IMR-90 (cell line): Measurements from ENCODE around the gene MEIS2. TPM values are rescaled to one million over a fixed set of nuclear protein-coding genes. Genes with fewer than 3 reads are reported as not detected.

Source experiments
- ATAC-seq: fragments of 200-7000 bp; cut with Tn5 transposase; 2 replicates; pipeline ENCODE4 v1.9.1; 2020; ENCODE audit warnings: low read depth, mild to moderate bottlenecking, moderate library complexity
- BruUV-seq: library from RNA; stranded (reverse); fragments of 400-500 nt; replicated peaks from 2 replicates; lab custom pipeline; 2021; lab: Mats Ljungman, UMichigan
- CTCF ChIA-PET: fragments of 300-600 bp; formaldehyde crosslinking; extraction: SDS; loops from one replicate; lab custom pipeline; 2021; ENCODE audit warnings: antibody characterized with exemption; lab: Yijun Ruan, JAX
- POLR2A ChIA-PET: fragments of 300-600 bp; sonication (Branson Sonifier 250); formaldehyde crosslinking; loops from one replicate; lab custom pipeline; 2022; ENCODE audit warnings: antibody characterized with exemption; ENCODE audit not compliant: unreplicated experiment; lab: Charles Lee
- DNase-seq: peaks from one replicate; pipeline ENCODE4 v3.0.0; 2013
- H2AFZ ChIP-seq: replicated peaks from 2 replicates; pipeline ENCODE3; 2013; ENCODE audit warnings: low read length, mild to moderate bottlenecking; ENCODE audit not compliant: poor library complexity
- H2AK5ac ChIP-seq: 2 replicates; pipeline ENCODE4 v1.6.1; 2013; ENCODE audit warnings: low read depth, low read length, inconsistent platforms
- H2AK9ac ChIP-seq: replicated peaks from 2 replicates; pipeline ENCODE3; 2013; ENCODE audit warnings: mild to moderate bottlenecking, low read depth, low read length, moderate library complexity; ENCODE audit not compliant: poor library complexity
- H2BK120ac ChIP-seq: 2 replicates; pipeline ENCODE4 v1.6.1; 2013; ENCODE audit warnings: low read depth, low read length, inconsistent platforms
- H2BK15ac ChIP-seq: 3 replicates; pipeline ENCODE4 v1.6.1; 2013; ENCODE audit warnings: low read depth, low read length, inconsistent platforms
- H2BK20ac ChIP-seq: 2 replicates; pipeline ENCODE4 v1.6.1; 2013; ENCODE audit warnings: low read depth, mild to moderate bottlenecking, inconsistent platforms, low read length, moderate library complexity
- H2BK5ac ChIP-seq: 2 replicates; pipeline ENCODE4 v1.6.1; 2013; ENCODE audit warnings: mild to moderate bottlenecking, low read depth, low read length, inconsistent platforms; ENCODE audit not compliant: poor library complexity, severe bottlenecking
- H3K14ac ChIP-seq: replicated peaks from 2 replicates; pipeline ENCODE4 v1.6.1; 2013; ENCODE audit warnings: low read depth, low read length, inconsistent platforms
- H3K18ac ChIP-seq: 2 replicates; pipeline ENCODE4 v1.6.1; 2013; ENCODE audit warnings: low read depth, low read length, control low read depth
- H3K23ac ChIP-seq: 2 replicates; pipeline ENCODE4 v1.6.1; 2013; ENCODE audit warnings: low read depth, low read length, inconsistent platforms
- H3K27ac ChIP-seq: 2 replicates; pipeline ENCODE4 v1.5.1; 2013; ENCODE audit warnings: mild to moderate bottlenecking, control low read depth, low read length; ENCODE audit not compliant: insufficient read depth
- H3K27me3 ChIP-seq: 2 replicates; pipeline ENCODE4 v1.6.1; 2013; ENCODE audit warnings: low read length; ENCODE audit not compliant: control insufficient read depth, insufficient read depth
- H3K36me3 ChIP-seq: 2 replicates; pipeline ENCODE4 v1.6.1; 2013; ENCODE audit warnings: low read length, mixed read lengths; ENCODE audit not compliant: control insufficient read depth, insufficient read depth
- H3K4ac ChIP-seq: 2 replicates; pipeline ENCODE4 v1.6.1; 2013; ENCODE audit warnings: low read depth, low read length, inconsistent platforms
- H3K4me1 ChIP-seq: 2 replicates; pipeline ENCODE4 v1.6.1; 2013; ENCODE audit warnings: low read length, mixed read lengths; ENCODE audit not compliant: control insufficient read depth, insufficient read depth
- H3K4me2 ChIP-seq: 2 replicates; pipeline ENCODE4 v1.6.1; 2013; ENCODE audit warnings: low read depth, mild to moderate bottlenecking, control low read depth, low read length, moderate library complexity
- H3K4me3 ChIP-seq: 2 replicates; pipeline ENCODE4 v1.5.1; 2013; ENCODE audit warnings: low read depth, mild to moderate bottlenecking, control low read depth, low read length, moderate library complexity; ENCODE audit not compliant: insufficient read depth
- H3K56ac ChIP-seq: 2 replicates; pipeline ENCODE4 v1.6.1; 2013; ENCODE audit warnings: low read length, inconsistent platforms; ENCODE audit not compliant: insufficient read depth; ENCODE audit errors: extremely low read depth
- H3K79me1 ChIP-seq, 2 experiments: 2 replicates each; pipeline ENCODE4 v1.6.1; 2013; ENCODE audit warnings: low read length in 2 of 2, inconsistent platforms in 1 of 2, low read depth in 1 of 2
- H3K9ac ChIP-seq: 2 replicates; pipeline ENCODE4 v1.6.1; 2013; ENCODE audit warnings: low read depth, low read length, control low read depth
- H3K9me1 ChIP-seq: 2 replicates; pipeline ENCODE4 v1.6.1; 2013; ENCODE audit warnings: low read length, inconsistent platforms; ENCODE audit not compliant: insufficient read depth
- H3K9me3 ChIP-seq: 2 replicates; pipeline ENCODE4 v1.6.1; 2013; ENCODE audit warnings: low read length; ENCODE audit not compliant: control insufficient read depth, insufficient read depth
- H4K20me1 ChIP-seq: 2 replicates; pipeline ENCODE4 v1.6.1; 2013; ENCODE audit warnings: low read length, inconsistent platforms; ENCODE audit not compliant: insufficient read depth
- H4K5ac ChIP-seq: 2 replicates; pipeline ENCODE4 v1.6.1; 2013; ENCODE audit warnings: mild to moderate bottlenecking, low read depth, low read length, control low read depth
- H4K8ac ChIP-seq, 2 experiments: 2 replicates each; pipeline ENCODE4 v1.6.1; 2013; ENCODE audit warnings: low read depth in 2 of 2, low read length in 2 of 2, control low read depth in 1 of 2, inconsistent platforms in 1 of 2
- H4K91ac ChIP-seq: 2 replicates; pipeline ENCODE4 v1.6.1; 2013; ENCODE audit warnings: low read depth, low read length, inconsistent platforms; ENCODE audit not compliant: insufficient read depth
- CEBPB ChIP-seq: IDR thresholded peaks from 2 replicates; pipeline ENCODE4 v1.6.1; 2012; ENCODE audit warnings: low read depth, low read length, improper control_type of control experiment
- ELK1 ChIP-seq: fragments of 150-350 bp; IDR thresholded peaks from 2 replicates; pipeline ENCODE4 v1.6.1; 2016; ENCODE audit warnings: low read depth, mild to moderate bottlenecking, low read length, moderate library complexity, borderline replicate concordance
- MAFK ChIP-seq: IDR thresholded peaks from 2 replicates; pipeline ENCODE4 v1.6.1; 2012; ENCODE audit warnings: low read depth, low read length, improper control_type of control experiment
- WGBS, 2 experiments: methylation state at CpG; one replicate each; pipeline versions ENCODE4 v1.1.5 to v1.1.7; 2013; ENCODE audit warnings: missing lambda C conversion rate in 2 of 2; ENCODE audit not compliant: insufficient read length in 1 of 2; ENCODE audit errors: extremely low coverage in 2 of 2; 5-methylcytosine and 5-hydroxymethylcytosine counted together
- dilution Hi-C: fragments of 300-500 bp; cut with HindIII; formaldehyde crosslinking; loops from one replicate; pipeline ENCODE4 v1.14.3; 2018; ENCODE audit warnings: low sequenced_read_pairs; ENCODE audit not compliant: unreplicated experiment
- in situ Hi-C: fragments of 300-500 bp; cut with MboI; formaldehyde crosslinking; loops from 3 replicates; pipeline ENCODE4 v1.14.3; 2019; ENCODE audit warnings: low sequenced_read_pairs, inconsistent platforms, mixed read lengths
- intact Hi-C: fragments of 100-400 bp; cut with micrococcal nuclease; formaldehyde crosslinking; loops from 2 replicates; pipeline ENCODE4 v1.10.0; 2022
- polyA plus RNA-seq, 3 experiments: library from polyadenylated mRNA; depleted of rRNA; stranded (reverse); fragments of >200 nt; gene quantifications; 2 replicates each; pipeline ENCODE4 v1.2.3, GENCODE V29; 2012; ENCODE audit warnings: low replicate concordance in 1 of 3
- total RNA-seq: library from RNA; depleted of rRNA; stranded (reverse); fragments of >200 nt; gene quantifications from 2 replicates; pipeline ENCODE4 v1.2.3, GENCODE V29; 2012

MEIS2 gene
- total and polyA plus RNA-seq, 2 of the 4 experiments (the other 2 are of a cell fraction): 70.1 to 71.3 TPM

- Histone ChIP-seq H3K4me2 (no peak overlapping the region), H3K9ac (no peak overlapping the region), H3K79me1 (peaks cover 3 to 5% of the 10 kb centered on the region in 2 experiments; a peak in 2 of 4 replicates), H3K4me1 (peaks cover 3% of the 10 kb centered on the region; the same call in 1 of the 2 replicates), H3K23ac (no peak overlapping the region), H3K9me3 (no peaks in the 10 kb centered on the region), H4K5ac (no peak overlapping the region), H4K8ac (no peak overlapping the region), H3K56ac (no peak overlapping the region), H2BK20ac (no peak overlapping the region), H2BK120ac (no peak overlapping the region), H3K4ac (no peak overlapping the region), H3K27ac (no peak overlapping the region), H4K20me1 (no peaks in the 10 kb centered on the region), H3K18ac (no peak overlapping the region), H3K9me1 (no peaks in the 10 kb centered on the region), H3K27me3 (no peaks in the 10 kb centered on the region), H3K36me3 (peaks cover 3% of the 10 kb centered on the region), H3K4me3 (no peak overlapping the region), H3K14ac (no peak overlapping the region), H2BK5ac (no peak overlapping the region), H2AK9ac (no peak overlapping the region), H2AFZ (no peak overlapping the region), H4K91ac (no peak overlapping the region), H2AK5ac (no peak overlapping the region), H2BK15ac (no peak overlapping the region)
- TF ChIP-seq MAFK: no peak
- no peak for TF ChIP-seq ELK1
- TF ChIP-seq CEBPB: no peak
- no TSS peak for BruUV-seq
- ChIA-PET POLR2A (no interaction called here), CTCF (no interaction called here)
- intact Hi-C loops: no loop called here
- in situ Hi-C loops: loop anchor here (10.0 kb wide), 1 partner anchor 62 kb away; no protein-coding TSS in a partner anchor
- ATAC-seq: no peak
- no CpG with 5 or more reads among the region's 3 CpGs for WGBS, 2 experiments
- DNase-seq: no peak
- dilution Hi-C loops: no loop called here
Measured at GRCh38 chr15:36972704-36973103, 127.6 kb downstream of the MEIS2 start.
